Progenitor cell of endocrine pancreas (in vitro differentiated cells): Measurements from ENCODE around the gene UGT2B17. TPM values are rescaled to one million over a fixed set of nuclear protein-coding genes. Genes with fewer than 3 reads are reported as not detected.
"Not testable (repeated sequence)": the region's sequence is repeated elsewhere in the genome, so short reads cannot be mapped to it uniquely, and the experiment has no call there.

Experiments used
- DNase-seq: peaks from one replicate; pipeline ENCODE4 v3.0.0; 2021; ENCODE audit warnings: low spot score; ENCODE audit not compliant: unreplicated experiment
- H3K27ac Mint-ChIP-seq: 2 replicates; pipeline ENCODE4 v1.8.0; 2021; ENCODE audit warnings: mild to moderate bottlenecking, moderate library complexity, mixed read lengths
- H3K27me3 Mint-ChIP-seq: 2 replicates; pipeline ENCODE4 v1.8.0; 2021; ENCODE audit warnings: mixed read lengths
- H3K36me3 Mint-ChIP-seq: 2 replicates; pipeline ENCODE4 v1.8.0; 2022; ENCODE audit warnings: mixed read lengths; ENCODE audit not compliant: insufficient read depth
- H3K4me1 Mint-ChIP-seq: 2 replicates; pipeline ENCODE4 v1.8.0; 2021; ENCODE audit warnings: low read depth, mixed read lengths
- H3K4me3 Mint-ChIP-seq: 2 replicates; pipeline ENCODE4 v1.8.0; 2021; ENCODE audit warnings: low read depth, mild to moderate bottlenecking, moderate library complexity, mixed read lengths
- H3K9me3 Mint-ChIP-seq: 2 replicates; pipeline ENCODE4 v1.8.0; 2021; ENCODE audit warnings: low read depth, mixed read lengths
- CTCF ChIP-seq: fragments of 200-600 bp; sonication (generic); IDR thresholded peaks from one replicate; pipeline ENCODE4 v1.5.0; 2021; ENCODE audit warnings: antibody characterized with exemption, mild to moderate bottlenecking; ENCODE audit not compliant: unreplicated experiment
- total RNA-seq: library from RNA; stranded (reverse); gene quantifications from 2 replicates; pipeline ENCODE4 v1.2.1, GENCODE V29; 2021

UGT2B17 gene
- total RNA-seq, 1 donor from 2014 or later, result not detected

DNA sequence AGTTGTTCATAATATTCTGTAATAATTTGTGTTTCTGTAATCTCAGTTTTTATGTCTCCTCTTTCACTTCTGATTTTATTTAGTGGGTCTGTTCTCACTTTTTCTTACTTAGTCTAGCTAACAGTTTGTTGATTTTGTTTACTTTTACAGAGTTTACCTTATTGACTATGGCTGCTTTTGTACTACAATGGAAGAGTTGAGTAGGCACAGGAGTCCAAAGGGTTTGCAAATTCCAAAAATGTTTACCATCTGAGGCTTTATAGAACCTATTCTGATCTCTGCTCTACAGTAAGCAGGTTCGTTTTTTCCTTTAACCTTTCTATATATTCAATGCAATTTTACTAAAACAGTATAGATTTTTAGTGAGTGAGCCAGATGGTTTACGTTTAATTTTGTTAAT, 55.1 kb downstream of the UGT2B17 start:
- TF ChIP-seq CTCF, result no peak
- H3K4me1 Mint-ChIP-seq, result no peaks in the 10 kb centered on the region
- no peaks in the 10 kb centered on the region for H3K36me3 Mint-ChIP-seq
- no peak overlapping the region for H3K27ac Mint-ChIP-seq
- H3K9me3 Mint-ChIP-seq, result no peaks in the 10 kb centered on the region
- no peak overlapping the region for H3K4me3 Mint-ChIP-seq
- no peaks in the 10 kb centered on the region for H3K27me3 Mint-ChIP-seq
- no peak for DNase-seq

GRCh38 chr4:68518889-68519288, 57.2 kb downstream of the UGT2B17 start:
- no peak for DNase-seq
- Mint-ChIP-seq H3K27ac (no peak overlapping the region), H3K4me3 (no peak overlapping the region), H3K36me3 (no peaks in the 10 kb centered on the region), H3K27me3 (no peaks in the 10 kb centered on the region), H3K4me1 (no peaks in the 10 kb centered on the region), H3K9me3 (no peaks in the 10 kb centered on the region)
- TF ChIP-seq CTCF, result no peak

DNA sequence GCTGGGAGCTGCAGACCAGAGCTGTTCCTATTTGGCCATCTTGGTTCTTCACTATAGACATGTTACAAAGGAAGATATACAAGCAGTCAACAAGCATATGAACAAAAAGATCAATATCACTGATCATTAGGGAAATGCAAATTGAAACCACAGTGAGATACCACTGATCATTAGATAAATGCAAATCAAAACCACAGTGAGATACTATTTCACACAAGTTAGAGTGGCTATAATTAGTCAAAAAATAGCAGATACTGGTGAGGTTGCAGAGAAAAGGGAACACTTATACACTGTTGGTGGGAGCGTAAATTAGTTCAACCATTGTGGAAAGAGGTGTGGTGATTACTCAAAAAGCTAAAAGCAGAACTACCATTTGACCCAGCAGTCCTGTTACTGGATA, 70.7 kb downstream of the UGT2B17 start:
- not testable (repeated sequence) for DNase-seq, H3K4me1 Mint-ChIP-seq, H3K4me3 Mint-ChIP-seq, H3K27me3 Mint-ChIP-seq
- H3K27ac Mint-ChIP-seq, result peak overlapping the region; percentile 76
- peaks cover 18% of the 10 kb centered on the region for H3K36me3 Mint-ChIP-seq
- H3K9me3 Mint-ChIP-seq, result peaks cover 22% of the 10 kb centered on the region

DNA sequence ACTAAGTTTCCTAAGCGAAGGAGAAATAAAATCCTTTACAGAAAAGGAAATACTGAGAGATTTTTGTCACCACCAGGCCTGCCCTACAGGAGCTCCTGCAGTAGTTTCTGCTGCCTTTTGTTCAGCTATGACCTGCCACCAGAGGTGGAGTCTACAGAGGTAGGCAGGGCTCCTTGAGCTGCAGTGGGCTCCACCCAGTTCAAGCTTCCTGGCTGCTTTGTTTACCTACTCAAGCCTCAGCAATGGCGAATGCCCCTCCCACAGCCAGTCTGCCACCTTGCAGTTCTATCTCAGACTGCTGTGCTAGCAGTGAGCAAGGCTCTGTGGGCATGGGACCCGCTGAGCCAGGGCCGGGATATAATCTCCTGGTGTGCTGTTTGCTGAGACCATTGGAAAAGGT, 71.3 kb downstream of the UGT2B17 start:
- H3K9me3 Mint-ChIP-seq, result peaks cover 22% of the 10 kb centered on the region
- H3K4me3 Mint-ChIP-seq, H3K27me3 Mint-ChIP-seq, DNase-seq, H3K4me1 Mint-ChIP-seq, H3K27ac Mint-ChIP-seq: not testable (repeated sequence)
- peaks cover 18% of the 10 kb centered on the region for H3K36me3 Mint-ChIP-seq

GRCh38 chr4:68503462-68503861, 72.7 kb downstream of the UGT2B17 start:
- not testable (repeated sequence) for H3K27ac Mint-ChIP-seq, H3K4me1 Mint-ChIP-seq, H3K27me3 Mint-ChIP-seq, H3K4me3 Mint-ChIP-seq, DNase-seq
- Mint-ChIP-seq H3K36me3 (peaks cover 18% of the 10 kb centered on the region), H3K9me3 (peaks cover 22% of the 10 kb centered on the region)

GRCh38 chr4:68499021-68499420, 77.1 kb downstream of the UGT2B17 start:
- H3K4me3 Mint-ChIP-seq, result no peak overlapping the region
- H3K36me3 Mint-ChIP-seq, result peaks cover 11% of the 10 kb centered on the region

More at GRCh38 chr4:68499021-68499420, 77.1 kb downstream of the UGT2B17 start:
- Mint-ChIP-seq H3K9me3 (peaks cover 13% of the 10 kb centered on the region), H3K27ac (peak overlapping the region; percentile 56), H3K4me1 (peaks cover 17% of the 10 kb centered on the region), H3K27me3 (no peaks in the 10 kb centered on the region)
- no peak for DNase-seq
- no peak for TF ChIP-seq CTCF
